SK-N-SH (cell line): ENCODE results near the gene ZDHHC21. TPM values are rescaled to one million over a fixed set of nuclear protein-coding genes. Genes with fewer than 3 reads are reported as not detected.
A peak's percentile ranks its signal among the peaks of the same experiment; 100 is the strongest.

Experiments
- CTCF ChIA-PET: fragments of 300-600, 350-600 bp; formaldehyde crosslinking; extraction: SDS; loops from one replicate; lab custom pipeline; 2021; lab: Yijun Ruan, JAX
- POLR2A ChIA-PET: fragments of 350-600 bp; sonication (Branson Sonifier 250); formaldehyde crosslinking; extraction: SDS; loops from one replicate; lab custom pipeline; 2020; ENCODE audit warnings: antibody characterized with exemption, inconsistent platforms; lab: Yijun Ruan, JAX
- DNase-seq: peaks from one replicate; pipeline ENCODE4 v3.0.0; 2012
- H2AFZ ChIP-seq: fragments of 200-600 bp; sonication (generic); 2 replicates; pipeline ENCODE4 v1.8.1; 2016; ENCODE audit warnings: antibody characterized with exemption, mild to moderate bottlenecking, low read depth
- H3F3A ChIP-seq: fragments of 200-600 bp; sonication (generic); replicated peaks from 2 replicates; pipeline ENCODE3; 2016; ENCODE audit warnings: antibody characterized with exemption, mild to moderate bottlenecking; ENCODE audit not compliant: insufficient read depth
- H3K27ac ChIP-seq, 2 experiments: fragments of 200-500 bp in 1 of 2; fragments of 200-600 bp in 1 of 2; sonication (Bioruptor generic) in 1 of 2; sonication (generic), shearing (Covaris generic) in 1 of 2; 2 replicates each; pipeline versions ENCODE4 v1.5.1 to v1.6.1; 2014 to 2016; ENCODE audit warnings: low read depth in 2 of 2, inconsistent platforms in 1 of 2, low read length in 1 of 2, mild to moderate bottlenecking in 1 of 2, mixed read lengths in 1 of 2
- H3K27me3 ChIP-seq: fragments of 200-600 bp; sonication (generic), shearing (Covaris generic); 2 replicates; pipeline ENCODE4 v1.6.1; 2016; ENCODE audit warnings: mixed run types; ENCODE audit not compliant: insufficient read depth
- H3K36me3 ChIP-seq, 2 experiments: fragments of 200-500 bp in 1 of 2; fragments of 200-600 bp in 1 of 2; sonication (Bioruptor generic) in 1 of 2; sonication (generic) in 1 of 2; replicated peaks in 1 of 2; 2 replicates each; pipeline versions ENCODE3 to v1.5.1; 2014 to 2016; ENCODE audit warnings: low read length in 1 of 2, mild to moderate bottlenecking in 1 of 2; ENCODE audit not compliant: insufficient read depth in 2 of 2, control insufficient read depth in 1 of 2
- H3K4me1 ChIP-seq, 2 experiments: fragments of 200-500 bp in 1 of 2; fragments of 200-600 bp in 1 of 2; sonication (Bioruptor generic) in 1 of 2; sonication (generic), shearing (Covaris generic) in 1 of 2; 2 replicates each; pipeline versions ENCODE4 v1.5.1 to v1.6.1; 2014 to 2016; ENCODE audit warnings: low read depth in 1 of 2, low read length in 1 of 2, mixed run types in 1 of 2; ENCODE audit not compliant: insufficient read depth in 2 of 2, control insufficient read depth in 1 of 2
- H3K4me2 ChIP-seq: fragments of 200-600 bp; sonication (generic), shearing (Covaris generic); 2 replicates; pipeline ENCODE4 v1.6.1; 2017; ENCODE audit warnings: mixed run types
- H3K4me3 ChIP-seq, 2 experiments: fragments of 200-500 bp in 1 of 2; fragments of 200-600 bp in 1 of 2; sonication (Bioruptor generic) in 1 of 2; sonication (generic), shearing (Covaris generic) in 1 of 2; 2 replicates each; pipeline versions ENCODE4 v1.5.1 to v1.8.1; 2014 to 2016; ENCODE audit warnings: low read depth in 2 of 2, inconsistent platforms in 1 of 2, low read length in 1 of 2, mild to moderate bottlenecking in 1 of 2, mixed read lengths in 1 of 2, moderate library complexity in 1 of 2
- H3K79me2 ChIP-seq: fragments of 200-600 bp; sonication (generic); 2 replicates; pipeline ENCODE4 v1.8.1; 2017; ENCODE audit warnings: mild to moderate bottlenecking; ENCODE audit not compliant: insufficient read depth
- H3K9ac ChIP-seq: fragments of 200-600 bp; sonication (generic); 2 replicates; pipeline ENCODE4 v1.6.1; 2017; ENCODE audit warnings: mixed run types
- H3K9me2 ChIP-seq: fragments of 200-600 bp; sonication (generic); 2 replicates; pipeline ENCODE4 v1.6.1; 2017; ENCODE audit warnings: mixed run types
- H3K9me3 ChIP-seq: fragments of 200-600 bp; sonication (generic); 2 replicates; pipeline ENCODE4 v1.6.1; 2017; ENCODE audit warnings: mixed run types, mild to moderate bottlenecking, moderate library complexity
- H4K20me1 ChIP-seq: fragments of 200-600 bp; sonication (generic); 2 replicates; pipeline ENCODE4 v1.6.1; 2017; ENCODE audit warnings: mild to moderate bottlenecking, mixed run types; ENCODE audit not compliant: insufficient read depth
- CHD2 ChIP-seq: fragments of 150-350 bp; IDR thresholded peaks from 2 replicates; pipeline ENCODE4 v1.6.1; 2018; ENCODE audit warnings: low read length; ENCODE audit not compliant: partially characterized antibody
- EZH2phosphoT487 ChIP-seq: fragments of 200-600 bp; sonication (generic); IDR thresholded peaks from 2 replicates; pipeline ENCODE4 v1.6.1; 2017; ENCODE audit warnings: low read depth, mixed run types, mild to moderate bottlenecking, antibody characterized with exemption, moderate library complexity, borderline replicate concordance
- FOXJ3 ChIP-seq: sonication (generic); formaldehyde crosslinking; IDR thresholded peaks from 2 replicates; pipeline ENCODE4 v1.5.1; 2020; ENCODE audit warnings: mild to moderate bottlenecking, missing genetic modification reagents
- GABPA ChIP-seq: IDR thresholded peaks from 2 replicates; pipeline ENCODE4 v1.4.0; 2012; ENCODE audit warnings: low read depth, mild to moderate bottlenecking
- GATA2 ChIP-seq: sonication (generic); formaldehyde crosslinking; IDR thresholded peaks from 2 replicates; pipeline ENCODE4 v1.5.0; 2020; ENCODE audit warnings: mild to moderate bottlenecking, missing genetic modification reagents
- IRF3 ChIP-seq: fragments of 150-350 bp; IDR thresholded peaks from 2 replicates; pipeline ENCODE4 v1.6.1; 2016; ENCODE audit warnings: mild to moderate bottlenecking, low read depth, low read length
- MEF2A ChIP-seq: IDR thresholded peaks from 2 replicates; pipeline ENCODE4 v1.4.0; 2012; ENCODE audit warnings: low read depth, borderline replicate concordance
- PBX3 ChIP-seq: IDR thresholded peaks from 2 replicates; pipeline ENCODE4; 2012
- RAD21 ChIP-seq: IDR thresholded peaks from 2 replicates; pipeline ENCODE4 v1.6.1; 2012; ENCODE audit warnings: mild to moderate bottlenecking, low read length
- RCOR1 ChIP-seq: fragments of 150-350 bp; IDR thresholded peaks from 2 replicates; pipeline ENCODE4 v1.6.1; 2017; ENCODE audit warnings: antibody characterized with exemption, low read length
- TCF12 ChIP-seq: IDR thresholded peaks from 2 replicates; pipeline ENCODE4 v1.4.0; 2012
- WGBS: methylation state at CpG from one replicate; pipeline ENCODE4 v1.1.6; 2017; ENCODE audit warnings: low lambda C conversion rate; 5-methylcytosine and 5-hydroxymethylcytosine counted together
- polyA plus RNA-seq, 3 experiments: library from polyadenylated mRNA; depleted of rRNA; stranded (reverse); fragments of >200 nt; gene quantifications; 2 replicates each; pipeline ENCODE4 v1.2.3, GENCODE V29; 2012

ZDHHC21 gene
- polyA plus RNA-seq, 1 of the 3 experiments (the other 2 are of a cell fraction): 2.9 TPM

GRCh38 chr9:14713187-14713767 is 20.0 kb upstream of the ZDHHC21 start:
- POLR2A ChIA-PET: no interaction called here
- H3K36me3 ChIP-seq: no peaks in the 10 kb centered on the region
- H3F3A ChIP-seq: no peaks in the 10 kb centered on the region
- CTCF ChIA-PET: no interaction called here
- DNase-seq: no peak
- WGBS: 67% methylated on average over 3 of the region's 3 CpGs
- no peak overlapping the region for H3K9ac ChIP-seq
- no peak overlapping the region for H2AFZ ChIP-seq
- no peaks in the 10 kb centered on the region for H3K9me2 ChIP-seq
- no peaks in the 10 kb centered on the region for H4K20me1 ChIP-seq
- TF ChIP-seq TCF12 (no peak), IRF3 (no peak), GATA2 (CRISPR knock-in tag) (no peak), EZH2phosphoT487 (no peak), PBX3 (no peak), CHD2 (no peak), RAD21 (no peak), MEF2A (no peak), FOXJ3 (CRISPR knock-in tag) (no peak), RCOR1 (no peak), GABPA (no peak)
- H3K79me2 ChIP-seq: no peaks in the 10 kb centered on the region
- no peak overlapping the region for H3K4me3 ChIP-seq
- no peaks in the 10 kb centered on the region for H3K4me1 ChIP-seq
- H3K4me2 ChIP-seq: no peak overlapping the region
- no peak overlapping the region for H3K27ac ChIP-seq
- no peaks in the 10 kb centered on the region for H3K27me3 ChIP-seq
- H3K9me3 ChIP-seq: 0 out of 2 replicates have a peak, but pooled peaks cover 4% of the 10 kb centered on the region

GRCh38 chr9:14710804-14711203 is 17.6 kb upstream of the ZDHHC21 start:
- Histone ChIP-seq H4K20me1 (no peaks in the 10 kb centered on the region), H3K27ac (no peak overlapping the region), H3K9me3 (peaks cover 4% of the 10 kb centered on the region; the same call in 1 of the 2 replicates), H3K9me2 (no peaks in the 10 kb centered on the region), H3K4me2 (no peak overlapping the region), H3K79me2 (no peaks in the 10 kb centered on the region), H3K9ac (no peak overlapping the region), H3K4me3 (no peak overlapping the region), H3F3A (no peaks in the 10 kb centered on the region), H2AFZ (no peak overlapping the region), H3K4me1 (no peaks in the 10 kb centered on the region), H3K27me3 (no peaks in the 10 kb centered on the region), H3K36me3 (no peaks in the 10 kb centered on the region)
- ChIA-PET POLR2A (no interaction called here), CTCF (interaction anchor here (1.1 to 1.6 kb wide), 2 partner anchors 11 to 17 kb away, joined by 3 read pairs; no protein-coding TSS in a partner anchor)
- no peak for TF ChIP-seq RCOR1
- TF ChIP-seq PBX3: peak; percentile 23; the same call in 1 of the 2 replicates
- DNase-seq: no peak
